ENCODE results near the gene LKAAEAR1. TPM values are rescaled to one million over a fixed set of nuclear protein-coding genes. Genes with fewer than 3 reads are reported as not detected.
"Not testable (repeated sequence)": the region's sequence is repeated elsewhere in the genome, so short reads cannot be mapped to it uniquely, and the experiment has no call there.

LKAAEAR1 gene, protein sequence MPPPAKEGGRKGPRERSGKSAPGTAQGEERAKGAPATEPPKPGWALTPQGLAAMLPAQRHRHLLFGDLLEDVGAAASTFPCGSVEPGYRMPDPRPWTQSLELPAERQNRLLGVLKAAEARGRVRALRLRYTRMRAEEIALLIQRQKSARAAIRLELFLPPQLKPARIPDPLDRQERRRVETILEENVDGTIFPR
- total RNA-seq = 0.34 TPM in 1 of 2 replicates, not detected in the other

GRCh38 chr20:64083804-64084684 is at the start of gene LKAAEAR1:
Gene LKAAEAR1, minus strand, starts transcription at chr20:64084398. Its CDS starts 179 bp downstream, at chr20:64084219.
- intact Hi-C loops (cut with micrococcal nuclease) = loop anchor here (2.0 kb wide), 1 partner anchor 37 kb away; no protein-coding TSS in a partner anchor

GRCh38 chr20:64131406-64131805 is 47.2 kb upstream of the LKAAEAR1 start:
- intact Hi-C loops (cut with micrococcal nuclease) = no loop called here

- intact Hi-C loops (cut with micrococcal nuclease) = no loop called here
These were observed 46.7 kb upstream of the LKAAEAR1 start for GRCh38 chr20:64130876-64131275.

GRCh38 chr20:64130271-64130670 is 46.1 kb upstream of the LKAAEAR1 start:
- intact Hi-C loops (cut with micrococcal nuclease) = no loop called here

- intact Hi-C loops (cut with micrococcal nuclease) = no loop called here
These were observed 45.1 kb upstream of the LKAAEAR1 start for GRCh38 chr20:64129146-64129782.

DNA sequence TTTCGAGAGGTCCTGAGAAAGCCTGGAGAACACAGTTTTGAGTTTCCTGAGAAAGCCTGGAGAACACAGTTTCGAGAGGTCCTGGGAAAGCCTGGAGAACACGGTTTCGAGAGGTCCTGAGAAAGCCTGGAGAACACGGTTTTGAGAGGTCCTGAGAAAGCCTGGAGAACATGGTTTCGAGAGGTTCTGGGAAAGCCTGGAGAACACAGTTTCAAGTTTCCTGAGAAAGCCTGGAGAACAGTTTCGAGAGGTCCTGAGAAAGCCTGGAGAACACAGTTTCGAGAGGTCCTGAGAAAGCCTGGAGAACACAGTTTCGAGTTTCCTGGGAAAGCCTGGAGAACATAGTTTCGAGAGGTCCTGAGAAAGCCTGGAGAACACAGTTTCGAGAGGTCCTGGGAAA is 39.3 kb upstream of the LKAAEAR1 start:
- intact Hi-C loops (cut with micrococcal nuclease) = not testable (repeated sequence)

DNA sequence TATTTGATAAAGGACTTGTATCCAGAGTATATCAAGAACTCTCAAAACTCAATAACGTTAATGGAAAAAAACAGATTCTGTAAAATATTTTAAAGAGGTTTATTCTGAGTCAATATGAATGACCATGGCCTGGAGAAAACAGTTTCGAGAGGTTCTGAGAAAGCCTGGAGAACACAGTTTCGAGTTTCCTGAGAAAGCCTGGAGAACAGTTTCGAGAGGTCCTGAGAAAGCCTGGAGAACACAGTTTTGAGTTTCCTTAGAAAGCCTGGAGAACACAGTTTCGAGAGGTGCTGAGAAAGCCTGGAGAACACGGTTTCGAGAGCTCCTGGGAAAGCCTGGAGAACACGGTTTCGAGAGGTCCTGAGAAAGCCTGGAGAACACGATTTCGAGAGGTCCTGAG is 38.7 kb upstream of the LKAAEAR1 start:
- intact Hi-C loops (cut with micrococcal nuclease) = not testable (repeated sequence)

GRCh38 chr20:64121586-64121985 is 37.4 kb upstream of the LKAAEAR1 start:
- intact Hi-C loops (cut with micrococcal nuclease) = loop anchor here (2.0 kb wide), 2 partner anchors 39 to 83 kb away; no protein-coding TSS in a partner anchor

DNA sequence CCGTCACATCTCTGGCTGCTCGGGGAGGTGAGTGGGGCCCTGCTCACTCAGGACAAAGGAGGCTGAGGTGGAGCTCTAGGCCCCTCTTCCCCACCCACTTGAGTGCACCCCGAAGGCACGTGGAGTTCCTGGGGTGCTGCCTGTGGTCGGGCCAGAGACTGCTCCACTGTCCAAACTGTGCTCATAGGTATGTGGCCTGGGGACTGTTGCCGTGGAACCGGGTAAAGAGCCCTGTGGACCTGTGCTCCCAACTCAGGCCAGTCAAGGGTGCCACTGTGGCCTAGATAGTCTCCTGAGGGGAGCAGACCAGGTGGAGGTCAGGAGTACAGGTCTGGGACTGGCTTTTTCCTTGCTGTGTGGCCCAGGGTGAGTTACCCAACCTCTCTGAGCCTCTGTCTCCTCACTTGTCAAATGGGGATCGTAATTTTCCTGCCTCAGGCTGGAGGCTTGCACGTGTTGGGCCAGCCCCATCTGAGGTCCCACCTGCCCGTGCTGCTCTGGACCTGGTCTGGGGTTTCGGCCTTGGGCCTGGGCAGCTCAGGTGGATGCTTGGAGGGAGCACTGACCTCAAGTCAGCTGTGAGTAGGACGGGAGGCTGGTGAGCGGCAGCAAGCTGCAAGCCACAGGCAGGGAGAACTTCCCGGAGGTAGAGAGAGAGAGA is 35.6 kb upstream of the LKAAEAR1 start:
- intact Hi-C loops (cut with micrococcal nuclease) = loop anchor here (2.0 kb wide), 2 partner anchors 37 to 81 kb away; no protein-coding TSS in a partner anchor

DNA sequence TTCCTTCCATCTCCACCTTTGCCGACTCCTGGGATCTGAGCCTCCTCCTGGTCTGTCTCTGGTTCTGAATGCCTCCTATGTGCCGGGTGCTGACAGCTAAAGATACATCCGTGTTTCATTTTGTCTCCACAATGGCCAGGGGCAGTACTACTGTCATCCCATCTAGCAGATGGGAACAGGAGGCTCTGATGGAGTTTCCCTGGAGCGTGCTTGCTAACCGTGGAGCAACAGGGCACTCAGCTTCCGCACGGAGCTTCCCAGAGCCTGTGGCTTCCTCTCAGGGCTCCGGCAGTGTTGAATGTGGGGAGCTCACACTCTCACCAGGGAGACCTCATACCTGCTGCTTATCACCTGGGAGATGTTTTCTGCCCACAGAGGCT is 35.1 kb upstream of the LKAAEAR1 start:
- intact Hi-C loops (cut with micrococcal nuclease) = no loop called here

DNA sequence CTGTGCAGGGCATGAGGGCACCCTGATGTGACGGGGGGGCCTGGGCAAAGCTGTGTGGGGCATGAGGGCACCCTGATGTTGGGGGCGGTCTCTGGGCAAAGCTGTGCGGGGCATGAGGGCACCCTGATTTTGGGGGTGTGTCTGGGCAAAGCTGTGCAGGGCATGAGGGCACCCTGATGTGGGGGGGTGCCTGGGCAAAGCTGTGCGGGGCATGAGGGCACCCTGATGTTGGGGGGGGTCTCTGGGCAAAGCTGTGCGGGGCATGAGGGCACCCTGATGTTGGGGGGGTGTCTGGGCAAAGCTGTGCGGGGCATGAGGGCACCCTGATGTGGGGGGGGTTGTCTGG is 33.2 kb upstream of the LKAAEAR1 start:
- intact Hi-C loops (cut with micrococcal nuclease) = not testable (repeated sequence)

DNA sequence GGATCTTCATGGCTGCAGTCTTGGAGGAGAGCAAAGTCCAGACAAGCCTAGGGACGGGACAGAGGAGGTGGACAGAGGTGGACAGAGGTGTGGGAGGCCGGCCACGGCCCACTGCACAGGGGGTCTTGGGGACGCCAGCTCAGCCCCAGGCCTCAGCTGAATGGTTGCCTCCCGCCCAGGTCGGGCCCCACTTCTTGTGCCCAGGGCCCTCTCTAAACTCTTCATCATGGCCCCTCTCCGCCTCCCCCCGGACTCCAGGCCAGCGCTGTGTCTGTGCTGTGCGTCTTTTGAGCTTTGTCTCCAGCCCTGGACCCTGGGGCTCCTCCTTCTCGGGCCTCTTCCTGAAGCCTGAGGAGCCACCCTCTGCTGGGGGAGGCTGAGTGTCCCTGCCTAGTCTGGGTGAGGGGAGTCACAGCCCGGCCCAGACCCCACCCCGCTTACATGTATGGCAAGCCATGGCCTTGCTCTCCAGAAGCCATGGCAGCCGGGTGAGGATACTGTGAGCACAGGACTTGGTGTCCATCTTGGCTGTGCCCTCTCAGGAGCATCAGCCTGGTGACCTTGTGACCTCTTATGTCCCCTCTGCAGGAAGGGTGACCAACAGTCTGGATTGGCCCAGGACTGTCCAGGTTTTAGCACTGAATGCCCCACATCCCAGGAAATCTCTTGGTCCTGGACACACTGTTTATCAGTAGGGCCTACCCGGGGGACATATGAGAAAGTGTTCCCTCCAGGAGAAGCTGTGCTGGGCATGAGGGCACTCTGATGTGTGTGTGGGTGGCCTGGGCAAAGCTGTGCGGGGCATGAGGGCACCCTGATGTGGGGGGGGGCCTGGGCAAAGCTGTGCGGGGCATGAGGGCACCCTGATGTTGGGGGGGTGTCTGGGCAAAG is 32.6 kb upstream of the LKAAEAR1 start:
- intact Hi-C loops (cut with micrococcal nuclease) = no loop called here

DNA sequence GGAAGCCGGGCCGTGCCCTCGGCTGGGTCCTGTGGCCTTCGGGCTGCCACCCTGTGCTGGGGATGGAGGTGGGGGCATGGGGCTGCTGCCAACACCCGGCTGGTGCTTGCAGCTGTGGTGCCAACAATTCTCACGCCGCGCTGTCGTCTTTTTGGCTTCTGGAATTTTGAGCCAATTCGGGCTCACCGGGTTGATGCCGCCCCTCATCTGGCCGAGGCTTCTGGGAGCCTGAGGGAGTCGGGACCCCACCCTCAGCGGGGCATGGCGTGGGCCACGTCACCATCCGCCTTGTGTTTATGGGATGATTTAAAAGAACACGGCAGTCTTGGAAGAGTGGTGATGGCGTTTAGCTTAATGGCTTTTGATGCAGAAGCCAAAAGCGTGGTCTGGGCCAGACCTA is 31.8 kb upstream of the LKAAEAR1 start:
- intact Hi-C loops (cut with micrococcal nuclease) = no loop called here

GRCh38 chr20:64115171-64115911 is 31.1 kb upstream of the LKAAEAR1 start:
- intact Hi-C loops (cut with micrococcal nuclease) = no loop called here

DNA sequence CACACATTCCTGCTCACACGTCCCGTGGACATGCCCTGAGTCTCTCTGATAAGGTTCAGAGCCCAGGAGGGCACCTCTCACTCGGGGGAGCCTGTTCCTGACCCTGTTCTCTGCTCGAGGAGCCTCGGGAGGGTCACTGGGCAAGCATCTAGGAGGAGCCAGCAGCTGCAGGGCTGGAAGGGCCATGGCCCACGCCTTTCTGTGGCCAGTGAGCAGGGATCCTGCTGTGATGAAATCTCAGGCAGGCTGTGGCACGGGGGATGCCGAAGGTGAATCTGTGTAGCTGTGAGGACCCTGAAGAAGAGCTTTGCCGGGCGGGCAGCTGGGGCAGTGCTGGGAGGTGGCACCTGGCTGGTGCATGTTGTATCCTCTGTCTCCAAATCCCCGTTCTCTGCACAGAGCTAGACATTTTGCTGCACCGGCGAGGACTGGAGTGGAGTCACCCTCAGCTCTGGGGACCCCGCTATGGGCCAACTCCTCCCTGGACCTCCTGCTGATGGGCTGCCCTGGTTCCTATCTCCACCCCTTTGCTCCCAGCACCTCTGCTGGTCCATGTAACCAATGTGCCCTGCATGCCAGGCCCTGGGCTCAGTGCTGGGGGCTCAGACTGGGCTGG is 30.3 kb upstream of the LKAAEAR1 start:
- intact Hi-C loops (cut with micrococcal nuclease) = no loop called here

- intact Hi-C loops (cut with micrococcal nuclease) = no loop called here
These were observed 29.7 kb upstream of the LKAAEAR1 start for GRCh38 chr20:64113796-64114355.

GRCh38 chr20:64113444-64113775 is 29.2 kb upstream of the LKAAEAR1 start:
- intact Hi-C loops (cut with micrococcal nuclease) = no loop called here

GRCh38 chr20:64112691-64113443 is 28.7 kb upstream of the LKAAEAR1 start:
- intact Hi-C loops (cut with micrococcal nuclease) = no loop called here

Measured in T-helper 2 cell treated with Interferon-gamma antibody and Interleukin-4, amounts not matched to agents 100 ng/mL and 5 ng/mL, for 36 hours (primary cell).